HepG2 (cell line): Measurements from ENCODE around the gene AZU1. TPM values are rescaled to one million over a fixed set of nuclear protein-coding genes. Genes with fewer than 3 reads are reported as not detected.
A peak's percentile ranks its signal among the peaks of the same experiment; 100 is the strongest.

Experiments used
- AGO2 ChIP-seq: fragments of 200-400 bp; formaldehyde crosslinking; optimal IDR thresholded peaks from 2 replicates; pipeline ENCODE3; 2017; ENCODE audit warnings: mild to moderate bottlenecking, low read depth, low read length, moderate library complexity
- CHD4 ChIP-seq: fragments of 200-600 bp; sonication (generic); IDR thresholded peaks from 2 replicates; pipeline ENCODE4 v1.7.0; 2017; ENCODE audit warnings: mild to moderate bottlenecking, low read length, borderline replicate concordance
- FOXO1 ChIP-seq: sonication (generic); formaldehyde crosslinking; IDR thresholded peaks from 2 replicates; pipeline ENCODE4 v1.4.0; 2020; ENCODE audit warnings: missing genetic modification reagents
- HES4 ChIP-seq: sonication (generic); formaldehyde crosslinking; IDR thresholded peaks from 2 replicates; pipeline ENCODE4 v1.9.0; 2021; ENCODE audit warnings: mild to moderate bottlenecking, missing genetic modification reagents, borderline replicate concordance
- KDM1A ChIP-seq: IDR thresholded peaks from 2 replicates; pipeline ENCODE4 v1.6.1; 2016; ENCODE audit warnings: missing compliant biosample characterization
- KLF15 ChIP-seq: sonication (generic); formaldehyde crosslinking; IDR thresholded peaks from 2 replicates; pipeline ENCODE4 v1.8.1; 2023; ENCODE audit warnings: borderline replicate concordance, mild to moderate bottlenecking, inconsistent platforms, missing genetic modification reagents, mixed read lengths
- NPAS2 ChIP-seq: sonication (generic); formaldehyde crosslinking; IDR thresholded peaks from 2 replicates; pipeline ENCODE4 v1.8.0; 2022; ENCODE audit warnings: mild to moderate bottlenecking, missing genetic modification reagents, borderline replicate concordance
- POLR2AphosphoS2 ChIP-seq: IDR thresholded peaks from 2 replicates; pipeline ENCODE4 v1.6.1; 2011; ENCODE audit warnings: low read depth, low read length, improper control_type of control experiment
- POLR2AphosphoS5 ChIP-seq: IDR thresholded peaks from 2 replicates; pipeline ENCODE4 v1.6.1; 2012; ENCODE audit warnings: low read depth, low read length
- POLR2G ChIP-seq: fragments of 200-400 bp; formaldehyde crosslinking; IDR thresholded peaks from 2 replicates; pipeline ENCODE4 v1.6.1; 2018; ENCODE audit warnings: mild to moderate bottlenecking, low read depth, low read length, moderate library complexity
- RBFOX2 ChIP-seq: fragments of 200-400 bp; formaldehyde crosslinking; IDR thresholded peaks from 2 replicates; pipeline ENCODE4 v1.6.1; 2017; ENCODE audit warnings: low read depth, mild to moderate bottlenecking, low read length
- RBM39 ChIP-seq: fragments of 200-400 bp; formaldehyde crosslinking; IDR thresholded peaks from one replicate; pipeline ENCODE4 v1.6.1; 2018; ENCODE audit warnings: antibody characterized with exemption, mild to moderate bottlenecking, low read depth, low read length; ENCODE audit not compliant: poor library complexity, severe bottlenecking
- SALL2 ChIP-seq: sonication (generic); formaldehyde crosslinking; IDR thresholded peaks from 2 replicates; pipeline ENCODE4 v1.8.1; 2023; ENCODE audit warnings: mild to moderate bottlenecking, missing genetic modification reagents, inconsistent platforms
- SP2 ChIP-seq: sonication (generic); formaldehyde crosslinking; IDR thresholded peaks from 2 replicates; pipeline ENCODE4 v1.5.1; 2020; ENCODE audit warnings: mild to moderate bottlenecking, missing genetic modification reagents
- TOPORS ChIP-seq: sonication (generic); formaldehyde crosslinking; IDR thresholded peaks from 2 replicates; pipeline ENCODE4 v1.8.0; 2023; ENCODE audit warnings: mild to moderate bottlenecking, missing genetic modification reagents
- WIZ ChIP-seq: sonication (generic); formaldehyde crosslinking; IDR thresholded peaks from 2 replicates; pipeline ENCODE4 v1.5.1; 2020; ENCODE audit warnings: mild to moderate bottlenecking, missing genetic modification reagents
- ZBTB21 ChIP-seq: sonication (generic); formaldehyde crosslinking; IDR thresholded peaks from 2 replicates; pipeline ENCODE4 v1.4.0; 2020; ENCODE audit warnings: missing genetic modification reagents
- ZBTB33 ChIP-seq: sonication (generic); formaldehyde crosslinking; IDR thresholded peaks from 2 replicates; pipeline ENCODE4 v1.4.0; 2020; ENCODE audit warnings: missing genetic modification reagents
- ZFP37 ChIP-seq: sonication (generic); formaldehyde crosslinking; IDR thresholded peaks from 2 replicates; pipeline ENCODE4 v1.4.0; 2020; ENCODE audit warnings: missing genetic modification reagents, borderline replicate concordance
- ZFP82 ChIP-seq: sonication (generic); formaldehyde crosslinking; IDR thresholded peaks from 2 replicates; pipeline ENCODE4 v1.5.1; 2020; ENCODE audit warnings: mild to moderate bottlenecking, missing genetic modification reagents, borderline replicate concordance
- ZNF383 ChIP-seq: sonication (generic); formaldehyde crosslinking; IDR thresholded peaks from 2 replicates; pipeline ENCODE4 v1.4.0; 2020; ENCODE audit warnings: missing genetic modification reagents, mild to moderate bottlenecking, borderline replicate concordance
- ZNF460 ChIP-seq: sonication (generic); formaldehyde crosslinking; IDR thresholded peaks from 2 replicates; pipeline ENCODE4 v1.5.1; 2020; ENCODE audit warnings: missing genetic modification reagents, mild to moderate bottlenecking, borderline replicate concordance
- ZNF720 ChIP-seq: sonication (generic); formaldehyde crosslinking; IDR thresholded peaks from 2 replicates; pipeline ENCODE4 v1.4.0; 2020; ENCODE audit warnings: missing genetic modification reagents
- ZNF883 ChIP-seq: sonication (generic); formaldehyde crosslinking; IDR thresholded peaks from 2 replicates; pipeline ENCODE4 v1.5.1; 2020; ENCODE audit warnings: mild to moderate bottlenecking, missing genetic modification reagents; ENCODE audit errors: not compliant biosample characterization
- polyA plus RNA-seq, 8 experiments: library from polyadenylated mRNA; depleted of rRNA in 3 of 8; stranded (reverse) in 7 of 8; unstranded in 1 of 8; fragments of >200 nt; fragmentation: Illumina TruSeq in 4 of 8; extraction: Trizol in 4 of 8; gene quantifications; 2 replicates each; pipeline versions ENCODE4 v1.2.1 to v1.2.3, GENCODE V29; 2011 to 2016; ENCODE audit warnings: low read depth in 4 of 8, missing spikeins in 1 of 8, mixed read lengths in 1 of 8; ENCODE audit not compliant: insufficient read depth in 1 of 8
- total RNA-seq, 5 experiments: library from RNA; depleted of rRNA; stranded (reverse); fragments of >200 nt; fragmentation: Illumina TruSeq; extraction: Trizol; gene quantifications; 2 replicates each; pipeline ENCODE4 v1.2.3, GENCODE V29; 2016; ENCODE audit warnings: low read depth in 1 of 5
- TF ChIP-seq, protein P1 (sequence below): sonication (generic); formaldehyde crosslinking; IDR thresholded peaks from 2 replicates; pipeline ENCODE4 v1.4.0; 2020; ENCODE audit warnings: missing genetic modification reagents
- TF ChIP-seq, protein P2 (sequence below): sonication (generic); formaldehyde crosslinking; IDR thresholded peaks from 2 replicates; pipeline ENCODE4 v1.4.0; 2020; ENCODE audit warnings: missing genetic modification reagents, borderline replicate concordance

AZU1 gene
- total and polyA plus RNA-seq, 2 of the 13 experiments (the other 11 are each of a cell fraction or from before 2014, with no cell fraction given): not detected

DNA sequence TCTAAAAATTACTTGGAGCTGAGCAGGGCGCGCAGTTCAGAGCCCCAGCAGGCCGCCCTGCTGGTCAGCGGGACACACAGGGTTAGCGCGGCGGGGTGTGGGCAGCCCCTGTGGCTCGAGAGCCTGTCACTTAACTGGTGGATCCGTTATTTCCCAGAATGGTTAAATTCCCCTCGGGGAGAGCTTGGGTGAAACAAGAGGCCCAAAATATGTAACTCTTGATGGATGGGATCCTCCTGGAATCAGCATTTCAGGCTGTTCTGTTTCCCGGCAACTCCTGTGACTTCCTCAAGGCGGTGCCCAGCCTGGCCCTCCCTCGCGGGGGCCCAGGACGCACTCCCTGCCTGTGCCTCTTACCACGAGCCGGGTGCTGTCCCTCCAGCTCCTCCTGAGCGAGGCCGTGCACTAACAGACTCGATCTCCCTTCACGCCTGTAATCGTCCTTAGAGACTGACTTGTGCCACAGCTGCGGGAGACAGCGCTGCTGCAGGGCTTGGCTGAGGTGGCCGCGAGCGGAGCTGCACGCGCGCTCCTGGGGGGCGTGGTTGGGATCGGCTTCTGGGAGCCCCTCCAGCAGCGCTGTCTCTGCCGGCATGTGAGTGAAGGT is 20.7 kb upstream of the AZU1 start (continued):
- TF ChIP-seq NPAS2 (CRISPR knock-in tag) (no peak), KDM1A (CRISPR knock-in tag) (no peak), ZFP82 (CRISPR knock-in tag) (no peak), ZNF383 (no peak), ZNF883 (CRISPR knock-in tag) (no peak), SALL2 (CRISPR knock-in tag) (no peak), ZBTB33 (CRISPR knock-in tag) (peak; percentile 74; the same call in 1 of the 2 replicates), KLF15 (CRISPR knock-in tag) (no peak), CHD4 (no peak), POLR2AphosphoS2 (peak; percentile 14; the same call in 1 of the 2 replicates), WIZ (CRISPR knock-in tag) (no peak), POLR2G (peak; percentile 46; the same call in 1 of the 2 replicates), ZFP37 (no peak), TOPORS (CRISPR knock-in tag) (no peak), RBFOX2 (peak; percentile 70), FOXO1 (CRISPR knock-in tag) (no peak), SP2 (CRISPR knock-in tag) (no peak), HES4 (CRISPR knock-in tag) (no peak), AGO2 (peak; percentile 90), RBM39 (no peak), ZNF720 (CRISPR knock-in tag) (no peak), ZBTB21 (CRISPR knock-in tag) (no peak), POLR2AphosphoS5 (peak; percentile 10; the same call in 1 of the 2 replicates), ZNF460 (no peak)
- TF ChIP-seq, protein P1, sequence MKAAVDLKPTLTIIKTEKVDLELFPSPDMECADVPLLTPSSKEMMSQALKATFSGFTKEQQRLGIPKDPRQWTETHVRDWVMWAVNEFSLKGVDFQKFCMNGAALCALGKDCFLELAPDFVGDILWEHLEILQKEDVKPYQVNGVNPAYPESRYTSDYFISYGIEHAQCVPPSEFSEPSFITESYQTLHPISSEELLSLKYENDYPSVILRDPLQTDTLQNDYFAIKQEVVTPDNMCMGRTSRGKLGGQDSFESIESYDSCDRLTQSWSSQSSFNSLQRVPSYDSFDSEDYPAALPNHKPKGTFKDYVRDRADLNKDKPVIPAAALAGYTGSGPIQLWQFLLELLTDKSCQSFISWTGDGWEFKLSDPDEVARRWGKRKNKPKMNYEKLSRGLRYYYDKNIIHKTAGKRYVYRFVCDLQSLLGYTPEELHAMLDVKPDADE (CRISPR knock-in tag): no peak
- TF ChIP-seq, protein P2, sequence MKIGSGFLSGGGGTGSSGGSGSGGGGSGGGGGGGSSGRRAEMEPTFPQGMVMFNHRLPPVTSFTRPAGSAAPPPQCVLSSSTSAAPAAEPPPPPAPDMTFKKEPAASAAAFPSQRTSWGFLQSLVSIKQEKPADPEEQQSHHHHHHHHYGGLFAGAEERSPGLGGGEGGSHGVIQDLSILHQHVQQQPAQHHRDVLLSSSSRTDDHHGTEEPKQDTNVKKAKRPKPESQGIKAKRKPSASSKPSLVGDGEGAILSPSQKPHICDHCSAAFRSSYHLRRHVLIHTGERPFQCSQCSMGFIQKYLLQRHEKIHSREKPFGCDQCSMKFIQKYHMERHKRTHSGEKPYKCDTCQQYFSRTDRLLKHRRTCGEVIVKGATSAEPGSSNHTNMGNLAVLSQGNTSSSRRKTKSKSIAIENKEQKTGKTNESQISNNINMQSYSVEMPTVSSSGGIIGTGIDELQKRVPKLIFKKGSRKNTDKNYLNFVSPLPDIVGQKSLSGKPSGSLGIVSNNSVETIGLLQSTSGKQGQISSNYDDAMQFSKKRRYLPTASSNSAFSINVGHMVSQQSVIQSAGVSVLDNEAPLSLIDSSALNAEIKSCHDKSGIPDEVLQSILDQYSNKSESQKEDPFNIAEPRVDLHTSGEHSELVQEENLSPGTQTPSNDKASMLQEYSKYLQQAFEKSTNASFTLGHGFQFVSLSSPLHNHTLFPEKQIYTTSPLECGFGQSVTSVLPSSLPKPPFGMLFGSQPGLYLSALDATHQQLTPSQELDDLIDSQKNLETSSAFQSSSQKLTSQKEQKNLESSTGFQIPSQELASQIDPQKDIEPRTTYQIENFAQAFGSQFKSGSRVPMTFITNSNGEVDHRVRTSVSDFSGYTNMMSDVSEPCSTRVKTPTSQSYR (CRISPR knock-in tag): no peak
